HG02973 (cell line): ENCODE measurements around the gene SNX19.
A peak's percentile ranks its signal among the peaks of the same experiment; 100 is the strongest.

Source experiments
- ATAC-seq: cut with Tn5 transposase; IDR thresholded peaks from one replicate; pipeline ENCODE4 v1.9.1; 2021; ENCODE audit warnings: moderate library complexity; ENCODE audit not compliant: unreplicated experiment

SNX19 gene

GRCh38 chr11:130908061-130908460 is 8.2 kb downstream of the SNX19 start:
- ATAC-seq = no peak

- no peak for ATAC-seq
Measured at GRCh38 chr11:130907229-130907628, 9.1 kb downstream of the SNX19 start.

- no peak for ATAC-seq
Measured at GRCh38 chr11:130906616-130907015, 9.7 kb downstream of the SNX19 start.

- ATAC-seq = no peak
Measured at GRCh38 chr11:130905512-130905911, 10.8 kb downstream of the SNX19 start.

- no peak for ATAC-seq
Measured at GRCh38 chr11:130904380-130904779, 11.9 kb downstream of the SNX19 start.

- ATAC-seq = no peak
Measured at GRCh38 chr11:130902380-130902779, 13.9 kb downstream of the SNX19 start.

GRCh38 chr11:130899106-130899505 is 17.2 kb downstream of the SNX19 start:
- no peak for ATAC-seq

- ATAC-seq = no peak
Measured at GRCh38 chr11:130897262-130898182, 18.8 kb downstream of the SNX19 start.

GRCh38 chr11:130894322-130895025 is 21.8 kb downstream of the SNX19 start:
- peak; percentile 93 for ATAC-seq

GRCh38 chr11:130892861-130893260 is 23.4 kb downstream of the SNX19 start:
- no peak for ATAC-seq

- no peak for ATAC-seq
Measured at GRCh38 chr11:130891326-130891725, 25.0 kb downstream of the SNX19 start.

- ATAC-seq = no peak
Measured at GRCh38 chr11:130890039-130890745, 26.1 kb downstream of the SNX19 start.

GRCh38 chr11:130888790-130889189 is 27.5 kb downstream of the SNX19 start:
- ATAC-seq = no peak

GRCh38 chr11:130886704-130887103 is 29.6 kb downstream of the SNX19 start:
- no peak for ATAC-seq

- ATAC-seq = no peak
Measured at GRCh38 chr11:130882138-130882551, 34.1 kb downstream of the SNX19 start.

GRCh38 chr11:130881475-130882137 is 34.7 kb downstream of the SNX19 start:
- no peak for ATAC-seq

- ATAC-seq = no peak
Measured at GRCh38 chr11:130879836-130880235, 36.4 kb downstream of the SNX19 start.

GRCh38 chr11:130876931-130877915 is 39.1 kb downstream of the SNX19 start:
- ATAC-seq = no peak

- ATAC-seq = no peak
Measured at GRCh38 chr11:130876100-130876499, 40.2 kb downstream of the SNX19 start.
